ENCODE data around the gene BCL2L14. TPM values are rescaled to one million over a fixed set of nuclear protein-coding genes. Genes with fewer than 3 reads are reported as not detected.
"Not testable (repeated sequence)": the region's sequence is repeated elsewhere in the genome, so short reads cannot be mapped to it uniquely, and the experiment has no call there.

The BCL2L14 gene
- total RNA-seq, 2 donors from 2014 or later, result not detected

DNA sequence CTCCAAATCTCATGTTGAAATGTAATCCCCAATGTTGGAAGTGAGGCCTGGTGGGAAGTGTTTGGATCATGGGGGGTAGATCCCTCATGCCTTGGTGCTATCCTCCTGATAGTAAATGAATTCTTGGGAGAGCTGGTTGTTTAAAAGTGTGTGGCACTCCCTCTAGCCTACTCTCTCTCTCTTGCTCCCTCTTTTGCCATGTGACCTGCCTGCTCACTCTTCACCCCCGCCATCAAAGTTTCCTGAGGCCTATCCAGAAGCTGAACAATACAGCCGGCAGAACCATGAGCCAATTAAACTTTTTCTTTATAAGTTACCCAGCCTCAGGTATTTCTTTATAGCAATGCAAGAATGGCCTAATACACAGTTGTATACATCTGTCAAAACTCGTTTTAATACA lies 62.5 kb downstream of the BCL2L14 start:
- no peak for DNase-seq (ENCODE audit: low spot score)
- H3K36me3 ChIP-seq, result peaks cover 10% of the 10 kb centered on the region

DNA sequence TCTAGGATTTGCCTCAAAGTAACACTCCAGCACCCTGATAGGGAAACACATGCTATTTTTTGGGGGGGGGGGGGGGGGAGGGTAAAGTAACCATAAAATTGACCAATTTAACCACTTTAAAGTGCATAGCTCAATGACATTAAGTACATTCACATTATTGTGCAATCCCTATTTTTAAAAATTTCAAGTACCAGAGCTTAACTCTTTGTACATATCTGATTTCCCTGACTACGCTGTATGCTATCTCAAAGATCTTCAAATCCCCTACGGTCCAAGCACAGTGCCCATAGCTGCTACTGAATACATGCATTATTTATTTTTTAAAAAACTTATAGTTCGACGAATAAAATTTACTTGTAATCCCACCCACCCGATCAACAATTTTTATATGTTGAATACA lies 63.0 kb downstream of the BCL2L14 start:
- TF ChIP-seq, protein P1, sequence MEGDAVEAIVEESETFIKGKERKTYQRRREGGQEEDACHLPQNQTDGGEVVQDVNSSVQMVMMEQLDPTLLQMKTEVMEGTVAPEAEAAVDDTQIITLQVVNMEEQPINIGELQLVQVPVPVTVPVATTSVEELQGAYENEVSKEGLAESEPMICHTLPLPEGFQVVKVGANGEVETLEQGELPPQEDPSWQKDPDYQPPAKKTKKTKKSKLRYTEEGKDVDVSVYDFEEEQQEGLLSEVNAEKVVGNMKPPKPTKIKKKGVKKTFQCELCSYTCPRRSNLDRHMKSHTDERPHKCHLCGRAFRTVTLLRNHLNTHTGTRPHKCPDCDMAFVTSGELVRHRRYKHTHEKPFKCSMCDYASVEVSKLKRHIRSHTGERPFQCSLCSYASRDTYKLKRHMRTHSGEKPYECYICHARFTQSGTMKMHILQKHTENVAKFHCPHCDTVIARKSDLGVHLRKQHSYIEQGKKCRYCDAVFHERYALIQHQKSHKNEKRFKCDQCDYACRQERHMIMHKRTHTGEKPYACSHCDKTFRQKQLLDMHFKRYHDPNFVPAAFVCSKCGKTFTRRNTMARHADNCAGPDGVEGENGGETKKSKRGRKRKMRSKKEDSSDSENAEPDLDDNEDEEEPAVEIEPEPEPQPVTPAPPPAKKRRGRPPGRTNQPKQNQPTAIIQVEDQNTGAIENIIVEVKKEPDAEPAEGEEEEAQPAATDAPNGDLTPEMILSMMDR (IDR thresholded peaks at IDR 0.05), result no peak
- Histone ChIP-seq H3K27ac (no peak overlapping the region), H3K4me3 (no peak overlapping the region), H3K4me1 (no peaks in the 10 kb centered on the region), H3K36me3 (peaks cover 11% of the 10 kb centered on the region), H3K9me3 (no peaks in the 10 kb centered on the region), H3K27me3 (no peaks in the 10 kb centered on the region)
- no peak for DNase-seq (ENCODE audit: low spot score)

More for the DNA sequence above, 62.5 kb downstream of the BCL2L14 start:
- TF ChIP-seq, protein P1 (IDR thresholded peaks at IDR 0.05), result no peak
- Histone ChIP-seq H3K9me3 (no peaks in the 10 kb centered on the region), H3K4me1 (no peaks in the 10 kb centered on the region), H3K27me3 (no peaks in the 10 kb centered on the region), H3K4me3 (no peak overlapping the region), H3K27ac (no peak overlapping the region)

DNA sequence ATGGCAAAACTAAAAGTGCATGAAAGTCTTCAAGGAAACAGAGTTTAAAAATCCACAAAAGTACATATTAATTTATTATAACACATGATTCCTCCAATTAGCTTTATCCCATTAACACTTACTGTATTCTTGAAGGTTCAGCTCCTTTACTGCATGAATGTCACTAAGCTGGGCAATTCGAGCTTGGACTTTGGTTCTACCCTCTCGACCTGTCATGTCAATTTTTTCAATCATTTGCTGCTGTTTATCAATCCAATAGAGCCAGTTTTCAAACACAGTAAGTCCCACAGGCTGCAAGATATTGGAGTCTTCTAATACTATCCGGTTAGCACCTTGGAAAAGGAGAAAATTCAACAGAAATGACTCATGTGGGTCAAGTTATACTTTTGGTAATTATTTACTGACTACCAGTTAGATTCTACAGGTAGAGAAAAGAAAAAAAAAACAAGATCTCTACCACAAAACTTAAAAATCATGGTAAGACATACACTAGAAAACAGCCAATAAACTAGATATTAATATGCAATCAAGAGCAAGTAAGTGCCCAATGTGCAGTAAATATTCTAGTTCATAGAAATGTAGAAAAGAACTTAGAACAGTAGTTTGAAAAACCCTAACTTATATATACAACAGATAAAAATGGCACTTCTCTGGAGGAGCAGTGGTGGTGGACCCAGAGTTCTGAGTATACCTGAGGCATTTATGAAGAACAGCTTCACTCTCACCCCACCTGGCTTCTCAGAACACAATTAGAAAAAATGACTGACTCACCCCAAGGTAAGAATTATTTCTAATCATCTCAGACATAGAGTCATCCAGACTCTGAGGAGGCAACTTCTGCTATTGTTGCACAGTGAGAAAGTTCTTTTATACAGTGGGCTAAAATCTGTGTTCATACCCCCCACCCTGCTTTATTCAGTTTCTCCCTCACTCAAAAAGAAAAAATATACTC lies 67.7 kb downstream of the BCL2L14 start:
- Histone ChIP-seq H3K4me3 (no peak overlapping the region), H3K36me3 (peaks cover 11% of the 10 kb centered on the region), H3K9me3 (no peaks in the 10 kb centered on the region), H3K27me3 (no peaks in the 10 kb centered on the region), H3K4me1 (no peaks in the 10 kb centered on the region), H3K27ac (no peak overlapping the region)
- TF ChIP-seq, protein P1 (IDR thresholded peaks at IDR 0.05), result no peak
- no peak for DNase-seq (ENCODE audit: low spot score)

DNA sequence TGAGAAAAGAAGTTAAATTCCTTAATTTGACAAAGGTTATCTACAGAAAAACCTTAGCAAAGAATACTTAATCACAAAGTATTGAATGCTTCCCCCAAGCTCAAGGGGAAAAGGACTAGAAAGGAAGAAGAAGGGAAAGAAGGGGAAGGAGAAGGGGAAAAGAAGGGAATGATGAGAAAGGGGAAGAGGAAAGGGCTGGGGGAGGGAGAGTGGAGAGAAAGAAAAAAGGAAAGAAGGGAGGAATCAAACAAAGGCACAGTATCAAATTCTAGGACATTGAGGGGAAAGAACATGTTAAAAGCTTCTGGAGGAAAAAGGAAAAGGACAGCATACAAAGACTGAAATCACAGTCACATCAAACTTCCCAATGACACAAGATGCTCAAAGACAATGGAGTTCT lies 70.3 kb downstream of the BCL2L14 start:
- no peak overlapping the region for H3K4me3 ChIP-seq

DNA sequence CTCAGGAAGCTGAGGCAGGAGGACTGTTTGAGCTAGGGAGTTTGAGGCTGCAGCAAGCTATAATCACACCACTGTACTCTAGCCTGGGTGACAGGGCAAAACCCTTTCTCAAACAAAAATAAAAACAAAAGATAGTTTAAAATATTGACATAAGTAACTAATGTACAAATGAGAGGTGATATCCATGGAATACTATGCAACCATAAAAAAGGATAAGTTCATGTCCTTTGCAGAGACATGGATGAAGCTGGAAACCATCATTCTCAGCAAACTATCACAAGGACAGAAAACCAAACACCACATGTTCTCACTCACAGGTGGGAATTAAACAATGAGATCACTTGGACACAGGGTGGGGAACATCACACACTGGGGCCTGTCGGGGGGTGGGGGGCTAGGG lies 73.8 kb downstream of the BCL2L14 start:
- H3K36me3 ChIP-seq, result peaks cover 23% of the 10 kb centered on the region

More for the DNA sequence above, 70.3 kb downstream of the BCL2L14 start:
- DNase-seq (ENCODE audit: low spot score), result no peak
- peaks cover 11% of the 10 kb centered on the region for H3K36me3 ChIP-seq
- H3K4me1 ChIP-seq, result no peaks in the 10 kb centered on the region
- TF ChIP-seq, protein P1 (IDR thresholded peaks at IDR 0.05), result no peak
- no peaks in the 10 kb centered on the region for H3K9me3 ChIP-seq
- no peak overlapping the region for H3K27ac ChIP-seq
- H3K27me3 ChIP-seq, result no peaks in the 10 kb centered on the region

DNA sequence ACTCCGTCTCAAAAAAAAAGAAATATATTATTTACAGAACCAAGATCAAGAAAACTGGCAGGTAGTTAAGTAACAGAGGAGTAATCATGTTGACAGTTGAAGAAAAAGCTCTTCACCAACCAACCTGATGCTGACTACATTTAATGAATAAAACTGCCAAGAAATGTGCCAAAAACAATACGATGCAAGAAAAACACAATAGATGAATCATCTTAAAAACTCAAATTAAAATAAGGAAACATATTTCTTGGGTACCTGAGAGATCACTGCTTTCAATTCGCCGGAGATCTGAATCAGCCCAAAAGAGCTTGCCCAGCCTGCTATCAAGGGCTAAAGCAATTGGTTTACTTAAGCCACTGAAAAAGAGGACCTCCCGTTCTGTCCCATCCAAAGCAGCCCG lies 76.4 kb downstream of the BCL2L14 start:
- TF ChIP-seq, protein P1 (IDR thresholded peaks at IDR 0.05), result no peak
- Histone ChIP-seq H3K27ac (no peak overlapping the region), H3K4me3 (no peak overlapping the region), H3K9me3 (no peaks in the 10 kb centered on the region), H3K27me3 (no peaks in the 10 kb centered on the region), H3K36me3 (peaks cover 37% of the 10 kb centered on the region), H3K4me1 (no peaks in the 10 kb centered on the region)
- no peak for DNase-seq (ENCODE audit: low spot score)

More for the DNA sequence above, 73.8 kb downstream of the BCL2L14 start:
- not testable (repeated sequence) for H3K9me3 ChIP-seq; H3K27me3 ChIP-seq; DNase-seq (ENCODE audit: low spot score); H3K27ac ChIP-seq; H3K4me3 ChIP-seq; H3K4me1 ChIP-seq

Small RNA genes lying within 50 kb of the gene (microRNA-seq; reads per million reads assigned to microRNA genes)
- gene MIR1244-4 (ENCODE audit: borderline number of aligned reads in 2 of 2, borderline replicate concordance in 1 of 2), result 0 reads per million in 2 donors

Other genes starting within 250 kb of the BCL2L14 start
- gene LRP6, start 196.1 kb downstream of the BCL2L14 start, total RNA-seq, result 10 to 100 TPM; 16.5 to 21.3 TPM